Measurements from ENCODE around the gene FAM8A1. TPM values are rescaled to one million over a fixed set of nuclear protein-coding genes. Genes with fewer than 3 reads are reported as not detected.

FAM8A1 gene, protein sequence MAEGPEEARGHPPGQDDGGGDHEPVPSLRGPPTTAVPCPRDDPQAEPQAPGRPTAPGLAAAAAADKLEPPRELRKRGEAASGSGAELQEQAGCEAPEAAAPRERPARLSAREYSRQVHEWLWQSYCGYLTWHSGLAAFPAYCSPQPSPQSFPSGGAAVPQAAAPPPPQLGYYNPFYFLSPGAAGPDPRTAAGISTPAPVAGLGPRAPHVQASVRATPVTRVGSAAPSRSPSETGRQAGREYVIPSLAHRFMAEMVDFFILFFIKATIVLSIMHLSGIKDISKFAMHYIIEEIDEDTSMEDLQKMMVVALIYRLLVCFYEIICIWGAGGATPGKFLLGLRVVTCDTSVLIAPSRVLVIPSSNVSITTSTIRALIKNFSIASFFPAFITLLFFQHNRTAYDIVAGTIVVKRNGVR
- total RNA-seq (10 to 100 TPM in 4 of 5 experiments, 1 to 10 TPM in 1; 8.0 to 26.1 (median 21.1) TPM), polyA plus RNA-seq (1 to 10 TPM; 5.9 to 6.0 TPM), total RNA-seq (41.6 reads per million, percentile 67 among the genes with 10 or more reads in this experiment)

DNA sequence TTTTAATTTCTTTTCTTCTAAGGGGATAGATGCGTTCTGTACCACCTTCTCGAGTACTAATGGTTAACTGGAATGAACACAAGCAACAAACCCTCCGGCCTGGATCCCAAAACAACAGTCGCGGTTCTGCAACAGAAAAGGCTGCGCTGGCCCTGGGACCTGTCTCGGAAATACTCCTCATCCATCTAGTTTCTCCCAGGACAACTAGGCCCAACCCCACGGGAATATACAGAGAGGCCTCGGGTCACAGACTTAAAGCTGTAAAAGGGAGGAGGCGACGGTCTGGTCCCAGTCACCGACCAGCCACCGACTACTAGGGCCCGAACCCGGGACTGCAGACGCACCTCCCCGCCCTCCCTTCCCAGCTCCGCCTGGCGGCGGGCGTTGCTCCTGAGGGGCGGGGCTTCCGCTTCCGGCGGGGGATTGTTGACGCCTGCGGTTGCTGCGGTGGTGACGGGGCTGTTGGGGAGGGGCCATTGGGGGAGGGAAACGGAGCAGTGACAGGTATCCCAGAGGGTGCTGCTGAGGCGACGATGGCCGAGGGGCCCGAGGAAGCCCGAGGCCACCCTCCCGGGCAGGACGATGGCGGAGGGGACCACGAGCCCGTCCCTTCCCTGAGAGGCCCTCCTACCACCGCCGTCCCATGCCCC lies at the start of gene FAM8A1:
FAM8A1 (plus strand) TSS at position 426 of the 650 bp plus-strand sequence; CDS start at position 534, 108 bp downstream.
- Mint-ChIP-seq H3K4me3 (peak within 1 kb of the TSS; percentile 85 to 97 (median 94)), H3K27me3 (no peaks in the 10 kb centered on the region), H3K36me3 (peaks cover 0 to 18% (median 8%) of the 10 kb centered on the region in 5 donors), H3K9me3 (peaks cover 0 to 2% (median 0%) of the 10 kb centered on the region in 11 donors), H3K4me1 (peaks cover 29 to 48% (median 45%) of the 10 kb centered on the region in 7 donors), H3K27ac (peak within 1 kb of the TSS; percentile 84 to 96 (median 93))
- Histone ChIP-seq H3K27ac (ENCODE audit: low read depth, low read length) (peak within 1 kb of the TSS; percentile 94), H3K4me1 (ENCODE audit: control insufficient read depth in 2 of 2, insufficient read depth in 2 of 2, low read length in 2 of 2) (peaks cover 19 to 29% of the 10 kb centered on the region in 2 donors), H3K4me3 (ENCODE audit: low read length) (peak within 1 kb of the TSS; percentile 49), H3K36me3 (ENCODE audit: control insufficient read depth in 2 of 3, insufficient read depth in 3 of 3, low read length in 3 of 3) (peaks cover 0 to 15% (median 5%) of the 10 kb centered on the region in 3 experiments), H3K27me3 (ENCODE audit: control insufficient read depth in 2 of 2, insufficient read depth in 2 of 2, low read length in 2 of 2) (no peaks in the 10 kb centered on the region), H3K9me3 (ENCODE audit: control insufficient read depth in 2 of 3, low read length in 3 of 3) (no peaks in the 10 kb centered on the region)
- ATAC-seq (peak; percentile 97), DNase-seq (peak; percentile 91 to 97 (median 94))
- ChIA-PET CTCF (interaction anchor here (0.6 to 2.1 kb wide), 8 partner anchors 9 to 107 kb away, joined by 4 to 14 read pairs (median 4); partner anchors contain the start of gene NUP153), POLR2A (interaction anchor here (1.0 to 3.2 kb wide), 8 partner anchors 10 to 199 kb away, joined by 3 to 55 read pairs (median 8); partner anchors contain the start of gene NUP153)
- intact Hi-C loops (cut with micrococcal nuclease): loop anchor here (1.0 to 5.0 kb wide), 10 partner anchors 11 to 1469 kb away; partner anchors contain the start of genes KDM1B (in 2 of the 2), NUP153 (in 2 of the 2), TPMT (in 2 of the 2) and ATXN1 (in 1 of the 2)

DNA sequence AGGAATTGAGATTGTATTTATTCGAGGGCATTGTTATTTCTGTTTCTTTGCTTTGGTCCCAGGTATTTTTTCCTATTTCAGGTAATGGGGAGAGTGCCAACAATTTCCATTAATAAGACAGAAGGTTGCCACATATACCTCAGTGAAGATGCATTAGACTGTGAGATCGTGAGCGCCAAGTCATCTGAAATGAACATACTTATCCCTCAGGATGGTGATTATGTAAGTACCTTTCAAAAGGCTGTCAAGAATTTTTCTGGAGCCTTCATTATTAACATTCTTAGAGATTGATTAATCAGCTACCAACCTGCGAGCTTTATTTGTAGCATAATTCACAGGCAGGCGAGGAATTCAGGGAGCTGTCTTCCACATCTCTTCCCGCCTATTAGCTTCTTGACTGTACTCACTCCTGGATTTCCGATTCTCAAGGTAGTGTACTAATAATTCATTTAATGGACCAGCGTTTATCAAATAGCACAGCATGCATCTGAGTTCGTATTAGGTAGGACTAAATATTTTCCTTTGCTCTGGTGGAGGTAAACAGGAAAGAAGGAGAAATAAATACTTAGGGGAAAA lies 48.6 kb upstream of the FAM8A1 start:
- no peaks in the 10 kb centered on the region for H3K9me3 ChIP-seq (ENCODE audit: control insufficient read depth in 2 of 3, low read length in 3 of 3)
- no peaks in the 10 kb centered on the region for H3K4me1 ChIP-seq (ENCODE audit: control insufficient read depth in 2 of 2, insufficient read depth in 2 of 2, low read length in 2 of 2)
- ChIA-PET CTCF (no interaction called here), POLR2A (no interaction called here)
- Mint-ChIP-seq H3K9me3 (peaks cover 0 to under 1% (median 0%) of the 10 kb centered on the region in 11 donors), H3K4me3 (no peak overlapping the region), H3K27me3 (peaks cover 6 to 13% (median 12%) of the 10 kb centered on the region in 5 donors), H3K36me3 (no peaks in the 10 kb centered on the region), H3K4me1 (no peaks in the 10 kb centered on the region), H3K27ac (no peak overlapping the region)
- intact Hi-C loops (cut with micrococcal nuclease): no loop called here
- no peaks in the 10 kb centered on the region for H3K27me3 ChIP-seq (ENCODE audit: control insufficient read depth in 2 of 2, insufficient read depth in 2 of 2, low read length in 2 of 2)
- no peak overlapping the region for H3K27ac ChIP-seq (ENCODE audit: low read depth, low read length)
- no peak overlapping the region for H3K4me3 ChIP-seq (ENCODE audit: low read length)
- DNase-seq: no peak
- no peaks in the 10 kb centered on the region for H3K36me3 ChIP-seq (ENCODE audit: control insufficient read depth in 2 of 3, insufficient read depth in 3 of 3, low read length in 3 of 3)
- ATAC-seq: no peak

DNA sequence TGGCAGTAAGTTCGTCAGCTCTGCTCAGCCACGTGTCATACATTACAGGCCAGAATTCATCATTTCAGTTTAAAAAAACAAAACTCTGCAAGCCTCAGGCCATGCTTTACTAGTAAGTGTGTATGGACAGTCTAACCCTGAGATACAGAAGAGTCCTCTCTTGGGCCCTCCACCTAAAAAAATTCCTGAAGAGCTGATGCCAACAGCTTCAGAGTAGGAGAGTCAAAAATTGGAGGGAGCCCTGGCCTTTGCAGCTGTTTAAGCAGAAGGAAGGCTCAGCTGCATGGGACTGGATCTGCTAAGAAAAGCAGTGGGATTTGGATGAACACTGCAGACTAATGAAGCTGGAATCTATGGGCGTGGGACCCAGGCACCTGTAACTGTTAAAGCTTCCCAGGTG lies 47.2 kb upstream of the FAM8A1 start:
- H3K27me3 Mint-ChIP-seq: peaks cover 2 to 9% (median 6%) of the 10 kb centered on the region in 5 donors
- no peak overlapping the region for H3K27ac ChIP-seq (ENCODE audit: low read depth, low read length)
- H3K9me3 ChIP-seq (ENCODE audit: control insufficient read depth in 2 of 3, low read length in 3 of 3): no peaks in the 10 kb centered on the region
- H3K36me3 Mint-ChIP-seq: no peaks in the 10 kb centered on the region
- no peaks in the 10 kb centered on the region for H3K9me3 Mint-ChIP-seq
- H3K4me1 Mint-ChIP-seq: no peaks in the 10 kb centered on the region
- POLR2A ChIA-PET: no interaction called here
- no peak overlapping the region for H3K4me3 Mint-ChIP-seq
- CTCF ChIA-PET: no interaction called here
- ATAC-seq (no peak), DNase-seq (no peak)
- H3K4me3 ChIP-seq (ENCODE audit: low read length): no peak overlapping the region
- no peaks in the 10 kb centered on the region for H3K27me3 ChIP-seq (ENCODE audit: control insufficient read depth in 2 of 2, insufficient read depth in 2 of 2, low read length in 2 of 2)
- no peaks in the 10 kb centered on the region for H3K4me1 ChIP-seq (ENCODE audit: control insufficient read depth in 2 of 2, insufficient read depth in 2 of 2, low read length in 2 of 2)
- intact Hi-C loops (cut with micrococcal nuclease): no loop called here
- no peak overlapping the region for H3K27ac Mint-ChIP-seq
- no peaks in the 10 kb centered on the region for H3K36me3 ChIP-seq (ENCODE audit: control insufficient read depth in 2 of 3, insufficient read depth in 3 of 3, low read length in 3 of 3)

DNA sequence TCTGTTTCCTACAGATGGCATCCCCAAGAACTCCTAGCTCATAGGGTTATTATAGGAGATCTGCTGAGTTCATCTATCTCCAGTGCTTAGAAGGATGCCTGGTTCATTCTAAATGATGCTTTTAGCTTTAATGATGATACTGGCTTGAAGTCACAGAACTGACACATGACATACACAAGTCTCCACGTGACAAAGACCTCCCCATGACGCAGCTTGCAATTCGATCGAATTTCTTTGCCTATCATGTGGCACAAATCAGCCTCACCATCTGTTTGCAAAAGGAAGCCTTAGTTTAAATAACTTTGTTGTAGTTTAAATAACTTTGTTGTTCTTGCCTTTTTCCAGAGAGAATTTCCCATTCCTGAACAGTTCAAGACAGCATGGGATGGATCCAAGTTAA lies 44.1 kb upstream of the FAM8A1 start:
- DNase-seq (no peak), ATAC-seq (no peak)
- H3K4me1 ChIP-seq (ENCODE audit: control insufficient read depth in 2 of 2, insufficient read depth in 2 of 2, low read length in 2 of 2): no peaks in the 10 kb centered on the region
- POLR2A ChIA-PET: no interaction called here
- H3K36me3 ChIP-seq (ENCODE audit: control insufficient read depth in 2 of 3, insufficient read depth in 3 of 3, low read length in 3 of 3): no peaks in the 10 kb centered on the region
- H3K4me3 ChIP-seq (ENCODE audit: low read length): no peak overlapping the region
- CTCF ChIA-PET: no interaction called here
- H3K9me3 ChIP-seq (ENCODE audit: control insufficient read depth in 2 of 3, low read length in 3 of 3): no peaks in the 10 kb centered on the region
- H3K9me3 Mint-ChIP-seq: peaks cover 0 to 4% (median 2%) of the 10 kb centered on the region in 11 donors
- no peaks in the 10 kb centered on the region for H3K27me3 ChIP-seq (ENCODE audit: control insufficient read depth in 2 of 2, insufficient read depth in 2 of 2, low read length in 2 of 2)
- no peak overlapping the region for H3K27ac ChIP-seq (ENCODE audit: low read depth, low read length)
- H3K36me3 Mint-ChIP-seq: no peaks in the 10 kb centered on the region
- intact Hi-C loops (cut with micrococcal nuclease): no loop called here
- H3K4me1 Mint-ChIP-seq: no peaks in the 10 kb centered on the region
- peaks cover 0 to 6% (median 5%) of the 10 kb centered on the region in 5 donors for H3K27me3 Mint-ChIP-seq
- H3K27ac Mint-ChIP-seq: no peak overlapping the region
- H3K4me3 Mint-ChIP-seq: no peak overlapping the region

DNA sequence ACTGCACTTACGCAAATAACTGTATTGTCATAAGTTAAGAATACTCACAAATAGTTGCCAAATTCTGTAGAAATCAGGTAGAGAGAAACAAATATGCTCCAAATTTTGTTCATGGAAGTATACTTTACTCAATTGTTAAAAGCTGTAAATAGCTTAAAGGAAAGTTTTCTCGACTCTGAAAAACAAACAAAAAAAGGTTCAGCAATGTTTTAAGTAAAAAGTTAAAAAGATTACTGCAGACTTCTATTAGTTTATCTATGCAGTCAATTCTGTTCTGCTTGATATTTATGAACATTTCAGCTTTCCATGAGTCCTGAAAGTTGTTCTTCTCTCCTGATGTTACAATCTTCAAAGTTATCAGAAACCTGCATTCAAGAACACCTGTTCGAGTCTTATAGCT lies 37.5 kb upstream of the FAM8A1 start:
- no peaks in the 10 kb centered on the region for H3K4me1 Mint-ChIP-seq
- H3K4me3 Mint-ChIP-seq: no peak overlapping the region
- ChIA-PET CTCF (no interaction called here), POLR2A (interaction anchor here (0.6 kb wide), 1 partner anchor 92 kb away, joined by 3 read pairs; no protein-coding TSS in a partner anchor)
- H3K4me1 ChIP-seq (ENCODE audit: control insufficient read depth in 2 of 2, insufficient read depth in 2 of 2, low read length in 2 of 2): no peaks in the 10 kb centered on the region
- peaks cover 0 to 8% (median 4%) of the 10 kb centered on the region in 5 donors for H3K27me3 Mint-ChIP-seq
- H3K4me3 ChIP-seq (ENCODE audit: low read length): no peak overlapping the region
- ATAC-seq (no peak), DNase-seq (no peak)
- no peaks in the 10 kb centered on the region for H3K9me3 ChIP-seq (ENCODE audit: control insufficient read depth in 2 of 3, low read length in 3 of 3)
- no peaks in the 10 kb centered on the region for H3K27me3 ChIP-seq (ENCODE audit: control insufficient read depth in 2 of 2, insufficient read depth in 2 of 2, low read length in 2 of 2)
- H3K27ac ChIP-seq (ENCODE audit: low read depth, low read length): no peak overlapping the region
- peaks cover 0 to 7% (median 4%) of the 10 kb centered on the region in 5 donors for H3K36me3 Mint-ChIP-seq
- no peaks in the 10 kb centered on the region for H3K36me3 ChIP-seq (ENCODE audit: control insufficient read depth in 2 of 3, insufficient read depth in 3 of 3, low read length in 3 of 3)
- no peak overlapping the region for H3K27ac Mint-ChIP-seq
- intact Hi-C loops (cut with micrococcal nuclease): no loop called here
- H3K9me3 Mint-ChIP-seq: peaks cover 0 to 47% (median 11%) of the 10 kb centered on the region in 11 donors

DNA sequence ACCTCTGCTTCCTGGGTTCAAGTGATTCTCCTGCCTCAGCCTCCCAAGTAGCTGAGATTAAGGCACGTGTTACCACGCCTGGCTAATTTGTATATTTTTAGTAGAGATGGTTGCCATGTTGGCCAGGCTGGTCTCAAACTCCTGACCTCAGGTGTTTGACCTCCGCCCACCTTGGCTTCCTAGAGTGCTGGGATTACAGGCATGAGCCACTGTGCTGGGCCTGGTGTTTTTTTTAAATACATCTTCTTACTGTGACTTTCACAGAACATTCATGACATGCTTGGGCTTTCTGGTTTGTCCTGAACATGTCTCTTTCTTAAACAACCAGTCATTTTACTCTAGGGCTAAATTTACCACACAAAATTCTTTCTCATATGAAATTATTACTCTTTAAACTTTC lies 34.7 kb upstream of the FAM8A1 start:
- H3K4me3 Mint-ChIP-seq: no peak overlapping the region
- Histone ChIP-seq H3K4me1 (ENCODE audit: control insufficient read depth in 2 of 2, insufficient read depth in 2 of 2, low read length in 2 of 2) (no peaks in the 10 kb centered on the region), H3K36me3 (ENCODE audit: control insufficient read depth in 2 of 3, insufficient read depth in 3 of 3, low read length in 3 of 3) (no peaks in the 10 kb centered on the region), H3K9me3 (ENCODE audit: control insufficient read depth in 2 of 3, low read length in 3 of 3) (no peaks in the 10 kb centered on the region), H3K27me3 (ENCODE audit: control insufficient read depth in 2 of 2, insufficient read depth in 2 of 2, low read length in 2 of 2) (no peaks in the 10 kb centered on the region), H3K27ac (ENCODE audit: low read depth, low read length) (no peak overlapping the region), H3K4me3 (ENCODE audit: low read length) (no peak overlapping the region)
- peaks cover 0 to 47% (median 10%) of the 10 kb centered on the region in 11 donors for H3K9me3 Mint-ChIP-seq
- ChIA-PET CTCF (no interaction called here), POLR2A (interaction anchor here (0.6 kb wide), 1 partner anchor 41 kb away, joined by 7 read pairs; no protein-coding TSS in a partner anchor)
- H3K36me3 Mint-ChIP-seq: peaks cover 0 to 7% (median 4%) of the 10 kb centered on the region in 5 donors
- H3K4me1 Mint-ChIP-seq: no peaks in the 10 kb centered on the region
- DNase-seq: no peak
- intact Hi-C loops (cut with micrococcal nuclease): no loop called here
- peaks cover 8 to 12% (median 10%) of the 10 kb centered on the region in 5 donors for H3K27me3 Mint-ChIP-seq
- H3K27ac Mint-ChIP-seq: no peak overlapping the region
- ATAC-seq: no peak
